Measurements from ENCODE around the gene ASTN2.
A peak's percentile ranks its signal among the peaks of the same experiment; 100 is the strongest.

ASTN2 gene

GRCh38 chr9:116404228-116404627 lies 1010.6 kb downstream of the ASTN2 start:
- H3K9ac ChIP-seq, result no peak overlapping the region
- TF ChIP-seq Cebpa-rat (IDR thresholded peaks at IDR 0.05), result no peak
- H3K27ac ChIP-seq, result no peak overlapping the region

GRCh38 chr9:116403171-116403570 lies 1011.7 kb downstream of the ASTN2 start:
- H4K20me1 ChIP-seq, result no peaks in the 10 kb centered on the region
- no peaks in the 10 kb centered on the region for H3K9me3 ChIP-seq (replicated peaks in 1 of 11)
- no peak overlapping the region for H3K4me2 ChIP-seq
- H3K27ac ChIP-seq, result no peak overlapping the region
- TF ChIP-seq Cebpa-rat (IDR thresholded peaks at IDR 0.05), result no peak
- H3K4me1 ChIP-seq, result peaks cover 0 to 5% (median 0%) of the 10 kb centered on the region in 10 experiments; a peak in 4 of 20 replicates
- no peak overlapping the region for H3K4me3 ChIP-seq
- no peaks in the 10 kb centered on the region for H3K27me3 ChIP-seq
- H3K36me3 ChIP-seq, result no peaks in the 10 kb centered on the region
- no peak overlapping the region for H3K9ac ChIP-seq

More at GRCh38 chr9:116404228-116404627, 1010.6 kb downstream of the ASTN2 start:
- Histone ChIP-seq H4K20me1 (no peaks in the 10 kb centered on the region), H3K4me2 (peak overlapping the region in 3 of 11 experiments; percentile 12 to 31 (median 26); a peak in 2 of 22 replicates), H3K4me3 (no peak overlapping the region), H3K4me1 (peaks cover 0 to 5% (median 0%) of the 10 kb centered on the region in 10 experiments; a peak in 4 of 20 replicates), H3K27me3 (no peaks in the 10 kb centered on the region), H3K36me3 (no peaks in the 10 kb centered on the region), H3K9me3 (replicated peaks in 1 of 11) (no peaks in the 10 kb centered on the region)

- Histone ChIP-seq H3K36me3 (no peaks in the 10 kb centered on the region), H3K4me2 (no peak overlapping the region), H3K9ac (no peak overlapping the region), H3K27me3 (no peaks in the 10 kb centered on the region), H4K20me1 (no peaks in the 10 kb centered on the region), H3K9me3 (replicated peaks in 1 of 11) (no peaks in the 10 kb centered on the region), H3K4me1 (no peaks in the 10 kb centered on the region), H3K4me3 (no peak overlapping the region), H3K27ac (no peak overlapping the region)
- no peak for TF ChIP-seq Cebpa-rat (IDR thresholded peaks at IDR 0.05)
Observed at GRCh38 chr9:116395699-116396037, 1019.2 kb downstream of the ASTN2 start.

GRCh38 chr9:116394894-116395698 lies 1019.8 kb downstream of the ASTN2 start:
- Histone ChIP-seq H3K9me3 (replicated peaks in 1 of 11) (no peaks in the 10 kb centered on the region), H3K27ac (no peak overlapping the region), H3K4me3 (no peak overlapping the region), H3K27me3 (no peaks in the 10 kb centered on the region), H4K20me1 (no peaks in the 10 kb centered on the region), H3K4me2 (no peak overlapping the region), H3K4me1 (no peaks in the 10 kb centered on the region), H3K9ac (no peak overlapping the region), H3K36me3 (no peaks in the 10 kb centered on the region)
- no peak for TF ChIP-seq Cebpa-rat (IDR thresholded peaks at IDR 0.05)

GRCh38 chr9:116394070-116394469 lies 1020.8 kb downstream of the ASTN2 start:
- Histone ChIP-seq H3K4me2 (no peak overlapping the region), H3K36me3 (no peaks in the 10 kb centered on the region), H3K27me3 (no peaks in the 10 kb centered on the region), H3K27ac (no peak overlapping the region), H4K20me1 (no peaks in the 10 kb centered on the region), H3K9me3 (replicated peaks in 1 of 11) (no peaks in the 10 kb centered on the region), H3K9ac (no peak overlapping the region), H3K4me3 (no peak overlapping the region), H3K4me1 (no peaks in the 10 kb centered on the region)
- no peak for TF ChIP-seq Cebpa-rat (IDR thresholded peaks at IDR 0.05)

GRCh38 chr9:116393198-116393597 lies 1021.7 kb downstream of the ASTN2 start:
- no peaks in the 10 kb centered on the region for H3K9me3 ChIP-seq (replicated peaks in 1 of 11)
- H3K36me3 ChIP-seq, result no peaks in the 10 kb centered on the region
- no peak for TF ChIP-seq Cebpa-rat (IDR thresholded peaks at IDR 0.05)
- H3K4me1 ChIP-seq, result peaks cover 0 to 4% (median 1%) of the 10 kb centered on the region in 10 experiments; a peak in 8 of 20 replicates
- no peak overlapping the region for H3K27ac ChIP-seq
- H3K27me3 ChIP-seq, result no peaks in the 10 kb centered on the region
- no peaks in the 10 kb centered on the region for H4K20me1 ChIP-seq
- no peak overlapping the region for H3K9ac ChIP-seq
- H3K4me2 ChIP-seq, result no peak overlapping the region
- no peak overlapping the region for H3K4me3 ChIP-seq

- Histone ChIP-seq H3K27me3 (no peaks in the 10 kb centered on the region), H3K4me3 (no peak overlapping the region), H3K4me1 (peaks cover 0 to 12% (median 8%) of the 10 kb centered on the region in 10 experiments; a peak in 9 of 20 replicates), H3K27ac (no peak overlapping the region), H4K20me1 (no peaks in the 10 kb centered on the region), H3K36me3 (no peaks in the 10 kb centered on the region; a peak in 1 of 22 replicates), H3K4me2 (no peak overlapping the region), H3K9ac (no peak overlapping the region), H3K9me3 (replicated peaks in 1 of 11) (no peaks in the 10 kb centered on the region)
- TF ChIP-seq Cebpa-rat (IDR thresholded peaks at IDR 0.05), result no peak
Observed at GRCh38 chr9:116391306-116391900, 1023.5 kb downstream of the ASTN2 start.

- no peaks in the 10 kb centered on the region for H3K9me3 ChIP-seq (replicated peaks in 1 of 11)
- H3K9ac ChIP-seq, result no peak overlapping the region
- H3K4me2 ChIP-seq, result no peak overlapping the region
- H3K4me3 ChIP-seq, result no peak overlapping the region
- no peaks in the 10 kb centered on the region for H4K20me1 ChIP-seq
- no peak overlapping the region for H3K27ac ChIP-seq
- no peaks in the 10 kb centered on the region; a peak in 1 of 22 replicates for H3K36me3 ChIP-seq
- peaks cover 0 to 12% (median 8%) of the 10 kb centered on the region in 10 experiments; a peak in 9 of 20 replicates for H3K4me1 ChIP-seq
- no peaks in the 10 kb centered on the region for H3K27me3 ChIP-seq
- no peak for TF ChIP-seq Cebpa-rat (IDR thresholded peaks at IDR 0.05)
Observed at GRCh38 chr9:116390303-116391228, 1024.3 kb downstream of the ASTN2 start.

Measured in BLaER1 treated with 17β-estradiol and CSF1 and Interleukin-3, amounts not matched to agents 10 nM and 100 nM (cell line).